ENCODE measurements around the gene LDAF1.

- no peak for TF ChIP-seq EZH2 (IDR thresholded peaks at IDR 0.05; ENCODE audit: borderline replicate concordance, insufficient read depth, low read depth, low read length, poor library complexity, severe bottlenecking)
- no peak for TF ChIP-seq CTCF (IDR thresholded peaks at IDR 0.05)
These were observed 842 bp upstream of the LDAF1 start for GRCh38 chr16:21157632-21158031.
